Mesodermal cell (in vitro differentiated cells): ENCODE results near the gene ITGA1.
A peak's percentile ranks its signal among the peaks of the same experiment; 100 is the strongest.

ENCODE experiments used
- H3K27ac ChIP-seq: 2 replicates; pipeline ENCODE4 v1.7.0; 2013; ENCODE audit warnings: mild to moderate bottlenecking, low read depth, low read length, moderate library complexity; ENCODE audit not compliant: severe bottlenecking
- H3K36me3 ChIP-seq: 2 replicates; pipeline ENCODE4 v1.7.1; 2013; ENCODE audit warnings: mild to moderate bottlenecking, low read length, moderate library complexity; ENCODE audit not compliant: control insufficient read depth, insufficient read depth
- H3K4me1 ChIP-seq: one replicate; pipeline ENCODE4 v1.7.1; 2013; ENCODE audit warnings: mild to moderate bottlenecking, low read length; ENCODE audit not compliant: insufficient read depth, control insufficient read depth, poor library complexity, severe bottlenecking
- H3K4me3 ChIP-seq: 2 replicates; pipeline ENCODE4 v1.7.0; 2013; ENCODE audit warnings: low read length, control low read depth, mild to moderate bottlenecking; ENCODE audit not compliant: insufficient read depth, poor library complexity, severe bottlenecking; ENCODE audit errors: extremely low read depth
- H3K9me3 ChIP-seq: 2 replicates; pipeline ENCODE4 v1.7.1; 2013; ENCODE audit warnings: mild to moderate bottlenecking, low read length, moderate library complexity; ENCODE audit not compliant: control insufficient read depth
- WGBS, 2 experiments: methylation state at CpG; one replicate each; pipeline ENCODE4 v1.1.5; 2013; ENCODE audit warnings: missing lambda C conversion rate in 2 of 2; ENCODE audit not compliant: insufficient coverage in 2 of 2; 5-methylcytosine and 5-hydroxymethylcytosine counted together

ITGA1 gene

GRCh38 chr5:52893863-52894262, 106.1 kb downstream of the ITGA1 start:
- no peak overlapping the region for H3K27ac ChIP-seq
- peaks cover 9% of the 10 kb centered on the region for H3K4me1 ChIP-seq
- WGBS, 2 experiments = 100% methylated on average over 1 of the region's 1 CpG; no CpG with 5 or more reads in 1 of the 2 experiments
- H3K9me3 ChIP-seq = no peaks in the 10 kb centered on the region
- H3K36me3 ChIP-seq = peaks cover 15% of the 10 kb centered on the region
- H3K4me3 ChIP-seq = no peak overlapping the region

DNA sequence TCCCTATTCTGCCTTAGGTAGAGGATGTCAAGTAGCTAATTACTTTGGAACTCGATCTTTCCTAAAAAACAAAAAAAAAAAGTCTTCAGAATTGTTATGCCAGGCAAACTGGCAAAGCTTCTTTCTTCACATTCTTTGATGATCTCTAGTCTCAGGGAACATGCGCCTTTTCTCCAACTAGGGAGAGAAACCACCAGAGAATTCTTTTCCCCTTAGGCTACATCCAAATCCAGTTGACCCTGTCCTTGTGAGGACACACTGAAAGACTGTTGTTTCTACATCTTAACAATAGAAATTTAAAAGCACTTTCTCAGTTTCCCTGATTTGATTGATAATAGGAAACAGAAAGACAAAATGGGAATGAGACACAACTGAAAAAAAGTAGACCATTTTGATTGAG, 106.7 kb downstream of the ITGA1 start:
- peaks cover 15% of the 10 kb centered on the region for H3K36me3 ChIP-seq
- WGBS, 2 experiments = 92 to 93% methylated on average over 1 to 2 of the region's 2 CpGs
- H3K4me3 ChIP-seq = no peak overlapping the region
- H3K9me3 ChIP-seq = no peaks in the 10 kb centered on the region
- H3K27ac ChIP-seq = peak overlapping the region; percentile 10
- H3K4me1 ChIP-seq = peaks cover 14% of the 10 kb centered on the region

DNA sequence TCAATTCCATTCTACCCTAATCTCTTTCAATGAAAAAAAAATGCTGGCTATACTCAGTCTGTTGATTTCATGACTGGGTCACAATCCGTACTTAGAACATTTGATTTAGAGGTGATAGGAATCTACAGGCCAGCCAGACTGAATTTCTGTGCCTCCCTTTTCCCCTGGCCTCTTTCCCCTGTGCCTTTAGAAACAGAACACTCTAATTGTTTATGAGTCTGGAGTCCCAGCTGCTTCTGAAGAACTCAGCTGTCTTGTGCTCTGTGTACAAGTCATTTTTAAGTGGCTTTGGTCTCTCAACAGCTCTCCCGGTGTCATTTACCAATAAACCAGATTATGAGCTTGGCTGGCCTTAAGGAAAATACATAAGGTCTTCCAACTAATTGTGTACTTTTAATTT, 107.4 kb downstream of the ITGA1 start:
- no peaks in the 10 kb centered on the region for H3K9me3 ChIP-seq
- H3K4me1 ChIP-seq = peaks cover 14% of the 10 kb centered on the region
- H3K4me3 ChIP-seq = no peak overlapping the region
- 100% methylated on average over 1 of the region's 2 CpGs; no CpG with 5 or more reads in 1 of the 2 experiments for WGBS, 2 experiments
- H3K27ac ChIP-seq = peak overlapping the region; percentile 17
- H3K36me3 ChIP-seq = peaks cover 14% of the 10 kb centered on the region

DNA sequence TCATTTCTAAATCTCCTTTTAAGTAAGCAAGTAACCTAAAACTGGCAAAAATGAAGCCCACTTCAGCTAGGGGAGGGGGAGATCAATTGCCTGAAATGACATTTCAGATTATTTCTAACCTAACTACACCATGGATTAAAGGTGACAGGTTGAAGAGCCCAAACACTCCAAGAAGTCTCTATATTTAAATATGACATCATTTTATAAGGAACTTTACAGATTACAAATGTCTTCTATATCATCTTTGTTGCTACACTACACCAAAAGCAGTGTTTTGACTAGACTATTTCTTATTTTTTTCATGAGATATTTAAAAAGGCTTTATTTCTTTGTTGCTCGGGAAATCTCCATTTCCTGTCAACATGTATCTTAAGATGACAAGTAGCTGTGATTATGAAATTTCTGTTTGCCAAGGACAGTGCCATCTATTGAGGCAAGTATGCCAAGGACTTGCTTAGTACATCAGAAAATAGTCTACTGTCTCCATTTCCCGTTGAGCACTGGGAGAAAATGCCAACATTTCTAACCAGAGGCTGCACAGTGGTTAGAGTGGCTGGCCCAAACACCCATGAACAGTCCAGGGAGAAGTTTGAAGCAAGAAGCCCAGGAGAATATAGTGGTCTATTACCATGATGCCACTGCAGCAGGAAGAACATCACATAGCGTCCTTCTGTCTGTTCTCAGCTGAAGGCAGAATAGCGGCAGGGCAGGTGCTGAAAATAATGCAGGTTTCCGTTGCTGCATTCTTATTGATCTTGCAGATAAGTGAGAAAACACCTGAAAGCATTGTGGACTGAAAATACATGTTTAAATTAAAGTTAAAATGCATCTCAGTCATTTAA, 108.1 kb downstream of the ITGA1 start:
- H3K4me1 ChIP-seq = peaks cover 14% of the 10 kb centered on the region
- WGBS, 2 experiments = 90 to 92% methylated on average over 3 of the region's 5 CpGs
- H3K4me3 ChIP-seq = no peak overlapping the region
- H3K36me3 ChIP-seq = peaks cover 15% of the 10 kb centered on the region
- no peaks in the 10 kb centered on the region for H3K9me3 ChIP-seq
- no peak overlapping the region for H3K27ac ChIP-seq

DNA sequence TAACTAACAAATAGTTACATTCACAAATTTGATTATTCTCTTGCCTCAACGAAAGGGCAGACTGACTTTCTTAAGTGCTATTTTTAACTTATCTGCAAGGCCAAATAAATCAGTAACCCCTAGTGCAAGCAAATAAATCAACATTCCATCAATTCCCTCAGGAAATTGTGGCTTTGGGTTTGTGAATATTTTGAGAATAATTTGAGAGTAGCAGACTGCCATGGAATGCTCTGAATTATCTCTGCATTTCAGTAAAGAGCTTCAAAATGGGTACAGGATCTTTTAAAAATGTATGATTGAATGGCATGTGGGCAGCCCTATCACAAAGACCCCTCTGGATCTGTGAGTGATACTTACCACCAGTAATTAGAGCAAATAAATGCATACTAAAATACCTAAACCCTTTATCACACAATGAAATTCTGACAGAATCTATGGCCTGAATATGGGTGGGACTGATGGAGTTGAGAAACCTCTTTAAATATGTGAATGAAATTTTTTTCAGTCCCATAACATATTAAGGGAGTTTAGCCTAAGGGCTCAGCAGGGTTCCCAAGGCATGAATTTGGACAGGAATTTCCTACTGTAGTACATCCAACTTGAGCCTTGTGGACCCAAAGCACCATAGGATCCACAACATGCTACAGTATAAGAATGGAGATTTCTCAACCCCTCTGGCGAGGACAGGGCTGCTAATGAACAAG, 109.0 kb downstream of the ITGA1 start:
- Histone ChIP-seq H3K36me3 (peaks cover 19% of the 10 kb centered on the region), H3K4me1 (peaks cover 14% of the 10 kb centered on the region), H3K4me3 (no peak overlapping the region), H3K27ac (no peak overlapping the region), H3K9me3 (no peaks in the 10 kb centered on the region)
- 100% methylated on average over 2 of the region's 2 CpGs; no CpG with 5 or more reads in 1 of the 2 experiments for WGBS, 2 experiments

DNA sequence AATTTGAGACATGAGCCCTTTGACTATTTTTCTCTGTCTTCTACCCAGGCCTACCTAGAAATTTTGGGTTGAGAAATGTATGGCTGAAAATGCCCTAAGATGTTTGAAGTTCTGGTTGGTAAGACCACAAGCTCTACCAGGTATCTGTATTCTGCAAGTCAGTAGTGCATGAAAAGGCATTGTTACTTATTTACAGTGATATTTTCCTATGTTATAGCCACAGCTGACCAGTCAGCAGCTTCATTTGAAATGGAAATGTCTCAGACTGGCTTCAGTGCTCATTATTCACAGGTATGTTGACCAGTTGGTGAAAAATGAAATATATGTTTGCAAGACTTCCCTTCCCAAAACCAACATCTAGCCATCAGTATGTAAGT, 109.5 kb downstream of the ITGA1 start:
- H3K4me3 ChIP-seq = no peak overlapping the region
- H3K27ac ChIP-seq = no peak overlapping the region
- no peaks in the 10 kb centered on the region for H3K9me3 ChIP-seq
- peaks cover 14% of the 10 kb centered on the region for H3K4me1 ChIP-seq
- peaks cover 22% of the 10 kb centered on the region for H3K36me3 ChIP-seq

DNA sequence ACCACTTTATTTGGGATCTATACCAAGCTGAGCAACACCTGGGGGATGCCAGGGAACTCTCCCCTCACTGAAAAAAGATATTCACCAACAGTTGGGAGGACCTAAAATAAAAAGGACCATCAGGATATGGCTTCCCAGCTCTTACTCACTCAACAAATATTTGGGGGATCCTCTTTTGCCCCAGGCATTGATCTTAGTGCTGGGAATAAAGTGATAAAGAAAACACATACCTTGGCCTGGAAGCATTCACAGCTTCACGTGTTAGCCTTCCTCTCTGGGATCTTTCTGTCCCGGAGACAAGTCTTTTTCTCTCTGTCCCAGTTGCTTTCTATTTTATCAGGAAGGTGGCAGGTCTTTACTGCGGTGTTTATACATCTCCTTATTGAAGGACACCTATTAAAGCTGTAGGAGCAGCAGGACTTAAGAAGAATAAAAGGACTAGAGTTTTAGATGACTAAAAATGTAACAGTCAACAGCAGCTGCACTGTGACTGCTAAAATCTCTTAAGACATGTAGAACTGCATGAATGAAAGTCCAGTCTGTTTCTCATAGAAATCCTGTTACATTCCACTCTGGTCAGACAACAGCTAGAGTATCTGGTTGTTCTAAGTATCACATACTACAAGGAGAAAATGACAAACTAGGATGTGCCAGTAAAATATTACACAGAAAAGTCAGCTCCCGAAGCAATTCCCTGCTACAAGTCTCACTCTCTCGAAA, 111.4 kb downstream of the ITGA1 start:
- Histone ChIP-seq H3K36me3 (peaks cover 29% of the 10 kb centered on the region), H3K4me1 (peaks cover 14% of the 10 kb centered on the region), H3K9me3 (no peaks in the 10 kb centered on the region), H3K27ac (no peak overlapping the region), H3K4me3 (no peak overlapping the region)
- WGBS, 2 experiments = 69 to 93% methylated on average over 2 of the region's 5 CpGs

DNA sequence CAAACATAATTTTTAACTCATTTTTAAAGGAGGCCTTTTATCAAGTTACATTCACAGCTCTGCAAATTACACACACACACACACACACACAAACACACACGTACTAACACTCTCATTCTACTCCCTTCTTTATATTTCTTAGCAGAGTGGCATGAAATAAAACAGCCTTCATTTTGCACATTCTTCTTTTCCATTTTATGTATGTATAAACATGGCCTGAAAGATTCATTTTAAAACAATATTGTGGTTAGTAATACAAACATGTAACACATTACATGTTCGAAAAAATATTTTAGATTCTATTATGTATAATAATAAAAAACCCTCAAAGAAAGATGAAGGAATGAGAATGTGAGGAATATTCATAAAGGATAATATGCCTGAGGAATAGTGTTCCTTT, 115.4 kb downstream of the ITGA1 start:
- no CpG with 5 or more reads among the region's 2 CpGs for WGBS, 2 experiments
- Histone ChIP-seq H3K9me3 (no peaks in the 10 kb centered on the region), H3K36me3 (peaks cover 24% of the 10 kb centered on the region), H3K4me3 (no peak overlapping the region), H3K4me1 (peaks cover 5% of the 10 kb centered on the region), H3K27ac (no peak overlapping the region)

DNA sequence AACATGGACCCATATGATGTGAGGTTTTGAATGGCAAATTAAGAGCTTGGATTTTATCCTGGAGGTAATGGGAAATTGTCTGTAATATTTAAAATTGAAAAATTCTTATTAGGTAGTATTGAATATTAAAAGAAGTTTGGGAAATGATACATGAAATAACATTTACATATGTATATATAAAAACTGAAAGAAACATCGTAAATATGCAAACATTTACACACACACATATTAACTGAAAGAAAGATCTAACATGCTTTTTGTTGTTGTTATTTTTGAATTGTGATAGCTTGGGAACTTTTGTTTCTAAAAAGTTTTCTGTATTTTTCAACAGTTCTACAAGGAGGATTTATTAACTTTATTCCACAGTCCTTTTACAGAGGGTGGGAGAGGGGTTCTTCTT, 118.6 kb downstream of the ITGA1 start:
- Histone ChIP-seq H3K4me3 (no peak overlapping the region), H3K4me1 (peaks cover 6% of the 10 kb centered on the region), H3K36me3 (peaks cover 16% of the 10 kb centered on the region), H3K27ac (no peak overlapping the region), H3K9me3 (no peaks in the 10 kb centered on the region)
- no CpG with 5 or more reads among the region's 1 CpG for WGBS, 2 experiments

DNA sequence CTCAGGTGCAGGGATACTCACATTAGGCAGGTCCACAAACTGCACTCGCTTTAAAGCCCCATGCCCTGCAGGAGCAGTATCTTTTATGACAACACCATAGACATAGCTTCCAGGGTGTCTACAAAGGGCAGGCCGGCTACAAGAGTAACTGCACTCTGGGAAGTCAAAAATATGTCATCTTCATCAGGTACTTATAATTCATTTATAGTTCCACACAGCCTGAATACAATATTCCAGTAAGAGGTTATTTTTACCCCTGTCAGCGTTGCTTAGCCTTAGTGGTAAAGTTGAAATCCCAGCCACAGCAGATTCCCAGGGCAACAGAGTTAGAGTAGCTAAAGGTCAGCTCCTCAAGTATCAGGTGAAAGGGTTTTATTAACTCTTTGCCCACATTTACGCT, 119.1 kb downstream of the ITGA1 start:
- Histone ChIP-seq H3K4me1 (peaks cover 6% of the 10 kb centered on the region), H3K9me3 (no peaks in the 10 kb centered on the region), H3K36me3 (peaks cover 16% of the 10 kb centered on the region), H3K4me3 (no peak overlapping the region), H3K27ac (no peak overlapping the region)
- WGBS, 2 experiments = 97 to 100% methylated on average over 3 to 4 of the region's 4 CpGs
